ENCODE measurements around the gene VAV1. TPM values are rescaled to one million over a fixed set of nuclear protein-coding genes. Genes with fewer than 3 reads are reported as not detected.
"Not testable (repeated sequence)": the region's sequence is repeated elsewhere in the genome, so short reads cannot be mapped to it uniquely, and the experiment has no call there.

Gene VAV1
- total RNA-seq, 3 donors from 2014 or later, result 6.6 to 10.2 (median 8.5) TPM

DNA sequence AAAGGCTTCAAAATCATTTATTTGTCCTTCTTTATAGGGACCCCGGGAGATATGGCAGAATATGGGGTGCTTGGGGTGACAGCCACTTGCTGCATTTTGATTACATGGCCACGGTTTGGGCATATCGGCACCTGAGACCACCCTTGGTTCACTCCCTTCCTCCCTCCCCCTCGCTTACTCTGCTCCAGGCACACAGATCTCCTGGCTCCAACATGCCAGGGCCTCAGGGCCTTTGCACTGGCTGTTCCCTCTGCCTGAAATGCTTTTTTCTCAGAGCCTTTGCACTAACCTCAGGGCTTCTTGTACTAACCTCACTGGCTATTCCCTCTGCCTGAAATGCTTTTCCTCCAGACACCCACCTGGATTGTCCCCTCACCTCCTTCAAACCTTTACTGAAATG, 23.8 kb downstream of the VAV1 start:
- no peak for DNase-seq (ENCODE audit: low spot score in 2 of 2)
- H3K27me3 ChIP-seq, result no peaks in the 10 kb centered on the region
- no peak overlapping the region for H3K4me3 ChIP-seq
- H3K4me1 ChIP-seq, result no peaks in the 10 kb centered on the region
- peaks cover 0 to 6% of the 10 kb centered on the region in 2 donors for H3K9me3 ChIP-seq
- no peaks in the 10 kb centered on the region for H3K36me3 ChIP-seq
- TF ChIP-seq POLR2A (IDR thresholded peaks at IDR 0.05) (no peak), POLR2AphosphoS5 (IDR thresholded peaks at IDR 0.05) (no peak)
- TF ChIP-seq, protein P1, sequence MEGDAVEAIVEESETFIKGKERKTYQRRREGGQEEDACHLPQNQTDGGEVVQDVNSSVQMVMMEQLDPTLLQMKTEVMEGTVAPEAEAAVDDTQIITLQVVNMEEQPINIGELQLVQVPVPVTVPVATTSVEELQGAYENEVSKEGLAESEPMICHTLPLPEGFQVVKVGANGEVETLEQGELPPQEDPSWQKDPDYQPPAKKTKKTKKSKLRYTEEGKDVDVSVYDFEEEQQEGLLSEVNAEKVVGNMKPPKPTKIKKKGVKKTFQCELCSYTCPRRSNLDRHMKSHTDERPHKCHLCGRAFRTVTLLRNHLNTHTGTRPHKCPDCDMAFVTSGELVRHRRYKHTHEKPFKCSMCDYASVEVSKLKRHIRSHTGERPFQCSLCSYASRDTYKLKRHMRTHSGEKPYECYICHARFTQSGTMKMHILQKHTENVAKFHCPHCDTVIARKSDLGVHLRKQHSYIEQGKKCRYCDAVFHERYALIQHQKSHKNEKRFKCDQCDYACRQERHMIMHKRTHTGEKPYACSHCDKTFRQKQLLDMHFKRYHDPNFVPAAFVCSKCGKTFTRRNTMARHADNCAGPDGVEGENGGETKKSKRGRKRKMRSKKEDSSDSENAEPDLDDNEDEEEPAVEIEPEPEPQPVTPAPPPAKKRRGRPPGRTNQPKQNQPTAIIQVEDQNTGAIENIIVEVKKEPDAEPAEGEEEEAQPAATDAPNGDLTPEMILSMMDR (IDR thresholded peaks at IDR 0.05), result no peak
- intact Hi-C loops (cut with DNase I; ENCODE audit: low total_unique reads), result no loop called here
- no peak overlapping the region for H3K27ac ChIP-seq

DNA sequence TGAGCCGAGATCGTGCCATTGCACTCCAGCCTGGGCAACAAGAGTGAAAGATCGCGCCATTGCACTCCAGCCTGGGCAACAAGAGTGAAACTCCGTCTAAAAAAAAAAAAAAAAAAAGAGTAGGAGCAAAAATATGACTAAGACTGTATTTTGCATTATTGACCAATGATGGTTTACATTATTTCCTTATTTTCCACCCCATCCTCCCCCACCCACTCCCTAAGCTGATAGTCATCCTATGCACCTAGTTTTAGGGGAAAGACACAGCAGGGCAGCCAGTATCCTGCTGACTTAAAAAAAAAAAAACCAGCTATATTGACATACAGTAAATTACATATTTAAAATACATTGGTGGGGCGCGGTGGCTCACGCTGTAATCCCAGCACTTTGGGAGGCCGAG, 25.1 kb downstream of the VAV1 start:
- TF ChIP-seq POLR2AphosphoS5 (IDR thresholded peaks at IDR 0.05) (no peak), POLR2A (IDR thresholded peaks at IDR 0.05) (no peak)
- TF ChIP-seq, protein P1 (IDR thresholded peaks at IDR 0.05), result no peak
- Histone ChIP-seq H3K9me3 (peaks cover 0 to 6% of the 10 kb centered on the region in 2 donors), H3K4me3 (no peak overlapping the region), H3K27me3 (no peaks in the 10 kb centered on the region), H3K27ac (no peak overlapping the region), H3K36me3 (no peaks in the 10 kb centered on the region), H3K4me1 (no peaks in the 10 kb centered on the region)
- DNase-seq (ENCODE audit: low spot score in 2 of 2), result no peak
- intact Hi-C loops (cut with DNase I; ENCODE audit: low total_unique reads), result no loop called here

DNA sequence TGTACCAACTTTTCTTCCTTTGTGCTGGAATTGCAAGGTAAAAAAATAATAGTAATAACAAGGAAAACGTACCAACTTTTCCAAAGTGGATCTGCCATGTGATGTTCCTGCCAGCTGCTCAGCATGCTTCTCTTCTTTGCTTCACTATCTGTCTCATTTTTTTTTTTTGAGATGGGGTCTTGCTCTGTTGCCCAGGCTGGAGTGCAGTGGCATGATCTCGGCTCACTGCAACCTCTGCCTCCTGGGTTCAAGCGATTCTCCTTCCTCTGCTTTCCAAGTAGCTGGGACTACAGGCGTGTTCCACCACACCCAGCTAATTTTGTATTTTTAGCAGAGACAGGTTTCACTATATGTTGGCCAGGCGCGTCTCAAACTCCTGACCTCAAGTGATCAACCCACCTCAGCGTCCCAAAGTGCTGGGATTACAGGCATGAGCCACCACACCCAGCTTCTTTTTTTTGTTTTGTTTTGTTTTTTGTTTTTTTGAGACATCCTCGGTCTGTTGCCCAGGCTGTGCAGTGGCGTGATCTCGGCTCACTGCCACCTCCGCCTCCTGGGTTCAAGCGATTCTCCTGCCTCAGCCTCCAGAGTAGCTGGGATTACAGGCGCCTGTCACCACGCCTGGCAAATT, 27.8 kb downstream of the VAV1 start:
- H3K36me3 ChIP-seq; H3K4me3 ChIP-seq; H3K27ac ChIP-seq; intact Hi-C loops (cut with DNase I; ENCODE audit: low total_unique reads); H3K4me1 ChIP-seq; DNase-seq (ENCODE audit: low spot score in 2 of 2); H3K27me3 ChIP-seq; H3K9me3 ChIP-seq: not testable (repeated sequence)

DNA sequence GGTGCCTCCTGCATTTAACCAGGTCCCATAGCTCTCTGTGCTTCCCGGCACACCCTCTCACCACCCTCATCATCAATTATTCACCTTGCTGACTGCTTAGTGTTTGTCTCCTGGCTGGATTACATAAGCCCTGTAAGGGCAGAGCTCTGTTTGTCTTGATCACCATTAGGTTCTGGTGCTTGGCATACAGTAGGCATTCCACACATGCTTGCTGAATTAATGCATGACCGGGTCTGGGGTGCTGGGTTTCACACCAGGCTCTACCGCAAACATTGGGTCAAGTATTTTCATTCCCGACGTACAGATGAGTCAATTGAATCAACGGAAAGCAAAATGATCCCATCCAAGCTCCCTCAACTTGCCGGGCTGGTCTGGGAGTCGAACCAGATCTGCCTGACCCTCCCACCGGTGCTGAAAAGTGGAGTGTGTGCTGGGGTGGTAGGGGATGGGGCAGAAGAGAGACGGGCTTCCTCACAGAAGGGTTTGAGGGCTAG, 28.5 kb downstream of the VAV1 start:
- DNase-seq (ENCODE audit: low spot score in 2 of 2), result no peak
- Histone ChIP-seq H3K27ac (peak overlapping the region in 1 of 2 donors; percentile 4), H3K27me3 (no peaks in the 10 kb centered on the region), H3K36me3 (no peaks in the 10 kb centered on the region), H3K4me1 (no peaks in the 10 kb centered on the region), H3K9me3 (no peaks in the 10 kb centered on the region), H3K4me3 (peak overlapping the region; percentile 20 to 61 (median 38))
- no peak for TF ChIP-seq POLR2A (IDR thresholded peaks at IDR 0.05)
- TF ChIP-seq, protein P1 (IDR thresholded peaks at IDR 0.05), result no peak
- no peak for TF ChIP-seq POLR2AphosphoS5 (IDR thresholded peaks at IDR 0.05)
- intact Hi-C loops (cut with DNase I; ENCODE audit: low total_unique reads), result no loop called here

GRCh38 chr19:6801485-6802086, 29.1 kb downstream of the VAV1 start:
- DNase-seq (ENCODE audit: low spot score in 2 of 2), result peak in 1 of 2 donors; percentile 21

More at GRCh38 chr19:6801485-6802086, 29.1 kb downstream of the VAV1 start:
- Histone ChIP-seq H3K9me3 (no peaks in the 10 kb centered on the region), H3K27me3 (no peaks in the 10 kb centered on the region), H3K4me1 (no peaks in the 10 kb centered on the region), H3K4me3 (peak overlapping the region; percentile 20 to 61 (median 38)), H3K27ac (peak overlapping the region in 1 of 2 donors; percentile 4), H3K36me3 (no peaks in the 10 kb centered on the region)
- intact Hi-C loops (cut with DNase I; ENCODE audit: low total_unique reads), result no loop called here
- TF ChIP-seq POLR2A (IDR thresholded peaks at IDR 0.05) (no peak), POLR2AphosphoS5 (IDR thresholded peaks at IDR 0.05) (no peak)
- TF ChIP-seq, protein P1 (IDR thresholded peaks at IDR 0.05), result no peak
